Brain microvascular endothelial cell (primary cell): Measurements from ENCODE around the gene NCAPD2.

Source experiments
- DNase-seq: peaks from one replicate; pipeline ENCODE4 v3.0.0-alpha.2; 2020
- H3K27ac ChIP-seq: fragments of 250-450 bp; sonication (Bioruptor Pico); 2 replicates; pipeline ENCODE4 v1.5.1; 2020; ENCODE audit warnings: mild to moderate bottlenecking, moderate library complexity
- H3K27me3 ChIP-seq: fragments of 250-450 bp; sonication (Bioruptor Pico); replicated peaks from 2 replicates; pipeline ENCODE4 v1.5.1; 2020; ENCODE audit warnings: mild to moderate bottlenecking
- H3K36me3 ChIP-seq: fragments of 250-450 bp; sonication (Bioruptor Pico); replicated peaks from 2 replicates; pipeline ENCODE4 v1.5.1; 2020; ENCODE audit warnings: mild to moderate bottlenecking
- H3K4me3 ChIP-seq: 2 replicates; pipeline ENCODE4 v1.5.1; 2011; ENCODE audit warnings: low read depth, mild to moderate bottlenecking, control low read depth, low read length, moderate library complexity
- in situ Hi-C: cut with HindIII; loops from 2 replicates; pipeline ENCODE4 v1.10.0; 2017; ENCODE audit warnings: low sequenced_read_pairs, low pct_ligation_motif_present
- TF ChIP-seq, protein P1 (sequence below): IDR thresholded peaks from 2 replicates; pipeline ENCODE4 v1.5.1; 2011; ENCODE audit warnings: low read depth, mild to moderate bottlenecking, moderate library complexity, low read length, control low read depth, inconsistent platforms; ENCODE audit errors: missing control alignments

The NCAPD2 gene

GRCh38 chr12:6529291-6529737 lies 35.4 kb downstream of the NCAPD2 start:
- Histone ChIP-seq H3K4me3 (no peak overlapping the region), H3K27ac (no peak overlapping the region), H3K27me3 (no peaks in the 10 kb centered on the region), H3K36me3 (peaks cover 53% of the 10 kb centered on the region)
- TF ChIP-seq, protein P1, sequence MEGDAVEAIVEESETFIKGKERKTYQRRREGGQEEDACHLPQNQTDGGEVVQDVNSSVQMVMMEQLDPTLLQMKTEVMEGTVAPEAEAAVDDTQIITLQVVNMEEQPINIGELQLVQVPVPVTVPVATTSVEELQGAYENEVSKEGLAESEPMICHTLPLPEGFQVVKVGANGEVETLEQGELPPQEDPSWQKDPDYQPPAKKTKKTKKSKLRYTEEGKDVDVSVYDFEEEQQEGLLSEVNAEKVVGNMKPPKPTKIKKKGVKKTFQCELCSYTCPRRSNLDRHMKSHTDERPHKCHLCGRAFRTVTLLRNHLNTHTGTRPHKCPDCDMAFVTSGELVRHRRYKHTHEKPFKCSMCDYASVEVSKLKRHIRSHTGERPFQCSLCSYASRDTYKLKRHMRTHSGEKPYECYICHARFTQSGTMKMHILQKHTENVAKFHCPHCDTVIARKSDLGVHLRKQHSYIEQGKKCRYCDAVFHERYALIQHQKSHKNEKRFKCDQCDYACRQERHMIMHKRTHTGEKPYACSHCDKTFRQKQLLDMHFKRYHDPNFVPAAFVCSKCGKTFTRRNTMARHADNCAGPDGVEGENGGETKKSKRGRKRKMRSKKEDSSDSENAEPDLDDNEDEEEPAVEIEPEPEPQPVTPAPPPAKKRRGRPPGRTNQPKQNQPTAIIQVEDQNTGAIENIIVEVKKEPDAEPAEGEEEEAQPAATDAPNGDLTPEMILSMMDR: no peak
- DNase-seq: no peak
- in situ Hi-C loops: no loop called here

- Histone ChIP-seq H3K4me3 (no peak overlapping the region), H3K36me3 (peaks cover 52% of the 10 kb centered on the region), H3K27ac (no peak overlapping the region), H3K27me3 (no peaks in the 10 kb centered on the region)
- in situ Hi-C loops: no loop called here
- TF ChIP-seq, protein P1: no peak
- no peak for DNase-seq
Measured at GRCh38 chr12:6530576-6531260, 36.8 kb downstream of the NCAPD2 start.

- Histone ChIP-seq H3K36me3 (peaks cover 54% of the 10 kb centered on the region), H3K27me3 (no peaks in the 10 kb centered on the region), H3K27ac (peak overlapping the region; percentile 92), H3K4me3 (peak overlapping the region; percentile 99)
- DNase-seq: peak; percentile 99
- TF ChIP-seq, protein P1: no peak
- in situ Hi-C loops: no loop called here
Measured at GRCh38 chr12:6532051-6532926, 38.4 kb downstream of the NCAPD2 start.

GRCh38 chr12:6532927-6533652 lies 39.2 kb downstream of the NCAPD2 start:
- no peak for DNase-seq

GRCh38 chr12:6533653-6533922 lies 39.7 kb downstream of the NCAPD2 start:
- Histone ChIP-seq H3K27me3 (no peaks in the 10 kb centered on the region), H3K36me3 (peaks cover 55% of the 10 kb centered on the region), H3K27ac (peak overlapping the region; percentile 92), H3K4me3 (peak overlapping the region; percentile 99)
- TF ChIP-seq, protein P1: no peak
- no peak for DNase-seq
- in situ Hi-C loops: no loop called here

More at GRCh38 chr12:6532927-6533652, 39.2 kb downstream of the NCAPD2 start:
- Histone ChIP-seq H3K27ac (peak overlapping the region; percentile 92), H3K4me3 (peak overlapping the region; percentile 99), H3K36me3 (peaks cover 55% of the 10 kb centered on the region), H3K27me3 (no peaks in the 10 kb centered on the region)
- TF ChIP-seq, protein P1: no peak
- in situ Hi-C loops: no loop called here
